H1 (cell line): Measurements from ENCODE around the gene HMGCLL1. TPM values are rescaled to one million over a fixed set of nuclear protein-coding genes. Genes with fewer than 3 reads are reported as not detected.

Experiments
- CTCF ChIA-PET: fragments of 300-600 bp; sonication (Branson Sonifier 250); formaldehyde crosslinking; loops from one replicate; lab custom pipeline; 2021; ENCODE audit not compliant: partially characterized antibody; lab: Charles Lee
- POLR2A ChIA-PET: fragments of 300-600 bp; sonication (Branson Sonifier 250); formaldehyde crosslinking; loops from one replicate; lab custom pipeline; 2021; ENCODE audit warnings: inconsistent platforms; ENCODE audit not compliant: partially characterized antibody; lab: Charles Lee
- DNase-seq, 2 experiments: peaks; one replicate each; pipeline versions ENCODE4 v3.0.0 to v3.0.0-alpha.2; 2010 to 2022; ENCODE audit warnings: low spot score in 2 of 2, low read depth in 1 of 2, mixed read lengths in 1 of 2
- FAIRE-seq: peaks from 2 replicates; lab custom pipeline; 2011; peaks lifted over from hg19 to GRCh38; lab: Jason Lieb, UNC
- H2AFZ ChIP-seq: 2 replicates; pipeline ENCODE4 v1.8.1; 2012; ENCODE audit warnings: low read length, inconsistent platforms
- H2AK5ac ChIP-seq: 2 replicates; pipeline ENCODE4 v1.6.1; 2013; ENCODE audit warnings: low read depth, low read length
- H2BK120ac ChIP-seq: replicated peaks from 2 replicates; pipeline ENCODE3; 2013; ENCODE audit warnings: low read depth, low read length, inconsistent platforms
- H2BK12ac ChIP-seq: 2 replicates; pipeline ENCODE4 v1.6.1; 2013; ENCODE audit warnings: low read depth, low read length
- H2BK15ac ChIP-seq: 2 replicates; pipeline ENCODE4 v1.6.1; 2013; ENCODE audit warnings: low read length
- H2BK20ac ChIP-seq: 2 replicates; pipeline ENCODE4 v1.6.1; 2013; ENCODE audit warnings: low read length
- H2BK5ac ChIP-seq: 2 replicates; pipeline ENCODE4 v1.6.1; 2013; ENCODE audit warnings: low read depth, low read length
- H3K14ac ChIP-seq: 2 replicates; pipeline ENCODE4 v1.6.1; 2013; ENCODE audit warnings: inconsistent platforms; ENCODE audit not compliant: insufficient read length
- H3K18ac ChIP-seq: 2 replicates; pipeline ENCODE4 v1.6.1; 2013; ENCODE audit warnings: low read length; ENCODE audit errors: extremely low read depth
- H3K23ac ChIP-seq: 2 replicates; pipeline ENCODE4 v1.6.1; 2013; ENCODE audit warnings: inconsistent platforms; ENCODE audit not compliant: insufficient read length
- H3K23me2 ChIP-seq: 2 replicates; pipeline ENCODE4 v1.6.1; 2013; ENCODE audit warnings: low read depth, low read length
- H3K27ac ChIP-seq: 2 replicates; pipeline ENCODE4 v1.6.1; 2011; ENCODE audit warnings: low read depth, low read length, inconsistent platforms
- H3K27me3 ChIP-seq, 4 experiments: replicated peaks in 1 of 4; 1 replicate in 1 of 4; 2 replicates in 3 of 4; pipeline versions ENCODE4 v1.6.1 to v1.8.1; 2011 to 2013; ENCODE audit warnings: low read length in 3 of 4, mild to moderate bottlenecking in 3 of 4, inconsistent platforms in 2 of 4, mixed read lengths in 2 of 4, moderate library complexity in 1 of 4; ENCODE audit not compliant: control insufficient read depth in 3 of 4, insufficient read depth in 3 of 4; ENCODE audit errors: extremely low read depth in 1 of 4
- H3K36me3 ChIP-seq, 4 experiments: 2 replicates each; pipeline versions ENCODE4 v1.6.1 to v1.8.1; 2011 to 2013; ENCODE audit warnings: mild to moderate bottlenecking in 4 of 4, low read length in 3 of 4, moderate library complexity in 2 of 4, control low read depth in 1 of 4, inconsistent platforms in 1 of 4; ENCODE audit not compliant: insufficient read depth in 4 of 4, control insufficient read depth in 2 of 4
- H3K4ac ChIP-seq: replicated peaks from 2 replicates; pipeline ENCODE3; 2013; ENCODE audit warnings: low read length, low read depth, mixed read lengths, inconsistent platforms; ENCODE audit not compliant: insufficient read length
- H3K4me1 ChIP-seq, 4 experiments: replicated peaks in 1 of 4; 1 replicate in 1 of 4; 2 replicates in 3 of 4; pipeline versions ENCODE4 v1.6.1 to v1.8.1; 2011 to 2013; ENCODE audit warnings: low read length in 3 of 4, inconsistent platforms in 2 of 4, mixed read lengths in 1 of 4; ENCODE audit not compliant: insufficient read depth in 4 of 4, control insufficient read depth in 3 of 4
- H3K4me2 ChIP-seq, 2 experiments: 2 replicates each; pipeline versions ENCODE4 v1.6.1 to v1.8.1; 2011 to 2013; ENCODE audit warnings: low read depth in 2 of 2, low read length in 2 of 2, control low read depth in 1 of 2, inconsistent platforms in 1 of 2, mild to moderate bottlenecking in 1 of 2; ENCODE audit not compliant: insufficient read depth in 1 of 2
- H3K4me3 ChIP-seq, 4 experiments: fragments of 200-600, 300-600 bp in 1 of 4; sonication (generic), shearing (Covaris generic), sonication (Bioruptor Twin) in 1 of 4; 2 replicates each; pipeline versions ENCODE4 v1.5.1 to v1.8.1; 2011 to 2016; ENCODE audit warnings: low read length in 4 of 4, low read depth in 3 of 4, control low read depth in 2 of 4, inconsistent platforms in 2 of 4, mild to moderate bottlenecking in 2 of 4, mixed read lengths in 1 of 4, moderate library complexity in 1 of 4; ENCODE audit not compliant: insufficient read depth in 2 of 4; ENCODE audit errors: extremely low read depth in 1 of 4
- H3K56ac ChIP-seq: replicated peaks from 2 replicates; pipeline ENCODE3; 2013; ENCODE audit warnings: low read depth, mild to moderate bottlenecking, mixed read lengths, low read length, inconsistent platforms; ENCODE audit not compliant: insufficient read length
- H3K79me1 ChIP-seq: 2 replicates; pipeline ENCODE4 v1.6.1; 2013; ENCODE audit warnings: low read depth, low read length, control low read depth
- H3K79me2 ChIP-seq, 2 experiments: 2 replicates each; pipeline versions ENCODE4 v1.6.1 to v1.8.1; 2012 to 2013; ENCODE audit warnings: low read length in 2 of 2, mild to moderate bottlenecking in 2 of 2, inconsistent platforms in 1 of 2; ENCODE audit not compliant: insufficient read depth in 2 of 2, control insufficient read depth in 1 of 2
- H3K9ac ChIP-seq, 4 experiments: replicated peaks in 1 of 4; 1 replicate in 1 of 4; 2 replicates in 3 of 4; pipeline versions ENCODE4 v1.6.1 to v1.8.1; 2011 to 2013; ENCODE audit warnings: low read depth in 3 of 4, low read length in 3 of 4, control low read depth in 2 of 4, mild to moderate bottlenecking in 2 of 4, moderate library complexity in 2 of 4, inconsistent platforms in 1 of 4; ENCODE audit errors: extremely low read depth in 1 of 4
- H3K9me3 ChIP-seq, 2 experiments: 2 replicates each; pipeline versions ENCODE4 v1.6.1 to v1.8.1; 2012 to 2013; ENCODE audit warnings: mild to moderate bottlenecking in 2 of 2, moderate library complexity in 2 of 2, control low read depth in 1 of 2, inconsistent platforms in 1 of 2, low read depth in 1 of 2, low read length in 1 of 2, mixed read lengths in 1 of 2; ENCODE audit not compliant: insufficient read depth in 2 of 2
- H4K20me1 ChIP-seq, 2 experiments: replicated peaks in 1 of 2; 2 replicates each; pipeline versions ENCODE3 to v1.8.1; 2011 to 2013; ENCODE audit warnings: inconsistent platforms in 2 of 2, low read length in 2 of 2, mild to moderate bottlenecking in 1 of 2; ENCODE audit not compliant: insufficient read depth in 2 of 2, control insufficient read depth in 1 of 2
- H4K5ac ChIP-seq: 2 replicates; pipeline ENCODE4 v1.6.1; 2013; ENCODE audit warnings: low read length, low read depth, mixed read lengths, inconsistent platforms; ENCODE audit not compliant: insufficient read length
- H4K8ac ChIP-seq: 2 replicates; pipeline ENCODE4 v1.8.0; 2013; ENCODE audit warnings: mild to moderate bottlenecking, moderate library complexity, low read length, inconsistent platforms; ENCODE audit not compliant: insufficient read depth; ENCODE audit errors: extremely low read depth
- H4K91ac ChIP-seq: replicated peaks from 2 replicates; pipeline ENCODE3; 2013; ENCODE audit warnings: low read length, mixed read lengths, inconsistent platforms; ENCODE audit not compliant: insufficient read length
- ASH2L ChIP-seq: fragments of 200-600, 300-600 bp; sonication (generic); IDR thresholded peaks from one replicate; pipeline ENCODE4 v1.7.1; 2017; ENCODE audit warnings: low read length
- BRCA1 ChIP-seq: IDR thresholded peaks from 2 replicates; pipeline ENCODE4 v1.6.1; 2012; ENCODE audit warnings: low read depth, low read length, improper control_type of control experiment
- CBX5 ChIP-seq: fragments of 300-800, 300-1000 bp; sonication (generic); IDR thresholded peaks from 2 replicates; pipeline ENCODE4 v1.7.1; 2016; ENCODE audit warnings: antibody characterized with exemption, low read length, low read depth
- CBX8 ChIP-seq: fragments of 300-800, 300-1000 bp; sonication (generic); IDR thresholded peaks from 2 replicates; pipeline ENCODE4 v1.7.1; 2016; ENCODE audit warnings: low read depth, low read length, borderline replicate concordance
- CTBP2 ChIP-seq: IDR thresholded peaks from 2 replicates; pipeline ENCODE4 v1.7.0; 2011; ENCODE audit warnings: borderline replicate concordance, mild to moderate bottlenecking, moderate library complexity, mixed read lengths, low read length; ENCODE audit not compliant: insufficient read depth, insufficient read length
- GTF2F1 ChIP-seq: IDR thresholded peaks from 2 replicates; pipeline ENCODE4 v1.6.1; 2012; ENCODE audit warnings: low read depth, low read length, improper control_type of control experiment, borderline replicate concordance
- HDAC6 ChIP-seq: IDR thresholded peaks from one replicate; pipeline ENCODE4 v1.7.1; 2012; ENCODE audit warnings: low read depth, mild to moderate bottlenecking, inconsistent platforms, low read length, moderate library complexity
- MAFK ChIP-seq: IDR thresholded peaks from 2 replicates; pipeline ENCODE4 v1.6.1; 2012; ENCODE audit warnings: low read depth, mild to moderate bottlenecking, improper control_type of control experiment, low read length
- POLR2A ChIP-seq, 2 experiments: IDR thresholded peaks; 1 replicate in 1 of 2; 2 replicates in 1 of 2; pipeline ENCODE4 v1.6.1; 2011; ENCODE audit warnings: low read depth in 2 of 2, low read length in 2 of 2, mild to moderate bottlenecking in 2 of 2; ENCODE audit errors: control extremely low read depth in 1 of 2
- RNF2 ChIP-seq: fragments of 200-900, 300-1000 bp; sonication (generic); IDR thresholded peaks from 2 replicates; pipeline ENCODE4 v1.7.1; 2016; ENCODE audit warnings: borderline replicate concordance, low read depth, mild to moderate bottlenecking, antibody characterized with exemption, low read length; ENCODE audit not compliant: poor library complexity, severe bottlenecking; ENCODE audit errors: missing control alignments
- RXRA ChIP-seq: IDR thresholded peaks from 2 replicates; pipeline ENCODE4 v1.6.1; 2011; ENCODE audit warnings: low read depth, mild to moderate bottlenecking, low read length, moderate library complexity; ENCODE audit not compliant: insufficient read depth
- SRF ChIP-seq: IDR thresholded peaks from 2 replicates; pipeline ENCODE4 v1.6.1; 2011; ENCODE audit warnings: mild to moderate bottlenecking, low read depth, low read length, moderate library complexity
- SUZ12 ChIP-seq: fragments of 200-600 bp; sonication (generic); IDR thresholded peaks from 2 replicates; pipeline ENCODE4 v1.6.1; 2012; ENCODE audit warnings: mild to moderate bottlenecking, inconsistent platforms, low read length, moderate library complexity, mixed read lengths
- TAF1 ChIP-seq: IDR thresholded peaks from 2 replicates; pipeline ENCODE4 v1.6.1; 2011; ENCODE audit warnings: mild to moderate bottlenecking, low read depth, low read length
- TAF7 ChIP-seq: optimal IDR thresholded peaks from 2 replicates; pipeline ENCODE3; 2011; ENCODE audit warnings: low read depth, mild to moderate bottlenecking, inconsistent platforms, low read length, moderate library complexity, borderline replicate concordance
- TEAD4 ChIP-seq: IDR thresholded peaks from 2 replicates; pipeline ENCODE4 v1.6.1; 2012; ENCODE audit warnings: low read depth, low read length, inconsistent platforms, mixed read lengths
- WGBS, 2 experiments: shearing (Covaris generic) in 1 of 2; methylation state at CpG; one replicate each; pipeline versions ENCODE4 v1.1.6 to v1.1.7; 2013 to 2015; ENCODE audit warnings: low lambda C conversion rate in 2 of 2, mixed read lengths in 2 of 2, inconsistent platforms in 1 of 2, low coverage in 1 of 2, missing lambda C conversion rate in 1 of 2; ENCODE audit not compliant: insufficient replicate concordance in 2 of 2, insufficient coverage in 1 of 2, insufficient read length in 1 of 2; ENCODE audit errors: extremely low coverage in 1 of 2, missing lambda C conversion rate in 1 of 2; 5-methylcytosine and 5-hydroxymethylcytosine counted together
- polyA plus RNA-seq, 7 experiments: library from polyadenylated mRNA; depleted of rRNA in 3 of 7; stranded (reverse) in 5 of 7; unstranded in 2 of 7; fragments of >200 nt in 5 of 7; fragments of 200-250 nt in 2 of 7; gene quantifications; 1 replicate in 5 of 7; 2 replicates in 1 of 7; 4 replicates in 1 of 7; pipeline versions ENCODE4 v1.2.1 to v1.2.3, GENCODE V29; 2011 to 2013; ENCODE audit warnings: missing spikeins in 2 of 7, mixed read lengths in 2 of 7
- total RNA-seq: library from RNA; stranded (reverse); fragmentation: NEBNext Ultra II Directional; extraction: Animal tissue kit (Norgen Biotek cat#: 25700); gene quantifications from 2 replicates; pipeline ENCODE4 v1.2.1, GENCODE V29; 2021

The HMGCLL1 gene
- total and polyA plus RNA-seq, 2 of the 8 experiments (the other 6 are each of a cell fraction or from before 2014, with no cell fraction given) = 0.06 to 0.41 TPM

DNA sequence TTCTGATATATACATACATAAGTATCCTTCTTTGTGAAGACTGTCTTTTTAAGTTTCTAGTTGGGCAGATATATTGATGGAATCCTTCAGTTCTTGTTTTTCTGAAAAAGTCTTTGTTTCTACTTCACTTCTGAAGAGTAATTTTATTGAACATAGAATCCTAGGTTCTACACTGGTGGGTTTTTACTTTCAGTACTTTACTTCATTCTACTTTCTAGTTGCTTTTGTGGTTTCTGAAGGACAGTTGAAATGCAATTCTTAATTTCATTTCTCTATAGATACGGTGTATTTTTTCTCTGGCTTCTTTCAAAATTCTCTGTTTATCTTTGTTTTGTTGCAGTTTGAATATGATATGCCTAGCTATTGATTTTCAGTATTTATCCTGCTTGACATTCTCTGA is 105.3 kb downstream of the HMGCLL1 start:
- H3K4me3 ChIP-seq = no peak overlapping the region
- H2BK20ac ChIP-seq = no peak overlapping the region
- H2BK12ac ChIP-seq = no peak overlapping the region
- H3K18ac ChIP-seq = no peak overlapping the region
- no peak overlapping the region for H3K9ac ChIP-seq
- H4K91ac ChIP-seq = no peak overlapping the region
- H3K14ac ChIP-seq = no peak overlapping the region
- H2BK5ac ChIP-seq = no peak overlapping the region
- POLR2A ChIA-PET = no interaction called here
- no peak overlapping the region for H3K27ac ChIP-seq
- no peaks in the 10 kb centered on the region; a peak in 1 of 4 replicates for H3K9me3 ChIP-seq
- CTCF ChIA-PET = no interaction called here
- H3K23ac ChIP-seq = no peak overlapping the region
- no peak overlapping the region for H4K5ac ChIP-seq
- FAIRE-seq = no peak
- no peaks in the 10 kb centered on the region for H3K36me3 ChIP-seq
- H3K4me1 ChIP-seq = no peaks in the 10 kb centered on the region
- WGBS, 2 experiments = 95% methylated on average over 1 of the region's 1 CpG; no CpG with 5 or more reads in 1 of the 2 experiments
- no peak overlapping the region for H2AFZ ChIP-seq
- no peak overlapping the region for H3K4ac ChIP-seq
- no peak overlapping the region for H2BK15ac ChIP-seq
- no peaks in the 10 kb centered on the region for H3K79me2 ChIP-seq
- no peak overlapping the region for H3K4me2 ChIP-seq
- no peak overlapping the region for H4K8ac ChIP-seq
- no peak overlapping the region for H3K56ac ChIP-seq
- no peaks in the 10 kb centered on the region for H3K79me1 ChIP-seq
- no peaks in the 10 kb centered on the region for H4K20me1 ChIP-seq
- DNase-seq = no peak
- H3K27me3 ChIP-seq = no peaks in the 10 kb centered on the region
- H2AK5ac ChIP-seq = no peak overlapping the region
- no peaks in the 10 kb centered on the region for H3K23me2 ChIP-seq
- no peak overlapping the region for H2BK120ac ChIP-seq
- TF ChIP-seq RNF2 = no peak
- TF ChIP-seq MAFK = no peak
- no peak for TF ChIP-seq SUZ12
- no peak for TF ChIP-seq CBX8
- TF ChIP-seq GTF2F1 = no peak
- TF ChIP-seq CTBP2 = no peak
- no peak for TF ChIP-seq TEAD4
- TF ChIP-seq SRF = no peak
- no peak for TF ChIP-seq BRCA1
- no peak for TF ChIP-seq TAF7
- TF ChIP-seq TAF1 = no peak
- no peak for TF ChIP-seq RXRA
- no peak for TF ChIP-seq HDAC6
- TF ChIP-seq ASH2L = no peak
- no peak for TF ChIP-seq POLR2A (IDR thresholded peaks at IDR 0.05; ENCODE audit: control extremely low read depth in 1 of 2, low read depth in 2 of 2, low read length in 2 of 2)
- no peak for TF ChIP-seq CBX5
